IPS-18c (cell line): ENCODE data around the gene SIDT2.
"Not testable (repeated sequence)": the region's sequence is repeated elsewhere in the genome, so short reads cannot be mapped to it uniquely, and the experiment has no call there.

Experiments used
- H3K4me3 ChIP-seq: 2 replicates; pipeline ENCODE4 v1.7.0; 2013; ENCODE audit warnings: low read depth, mild to moderate bottlenecking, low read length, moderate library complexity; ENCODE audit not compliant: insufficient read depth
- H3K9me3 ChIP-seq: one replicate; pipeline ENCODE4 v1.6.1; 2013; ENCODE audit warnings: mild to moderate bottlenecking, low read length, moderate library complexity; ENCODE audit not compliant: control insufficient read depth, insufficient read depth

The SIDT2 gene

GRCh38 chr11:117197516-117198456 is 19.2 kb downstream of the SIDT2 start:
- Histone ChIP-seq H3K4me3 (no peak overlapping the region), H3K9me3 (no peaks in the 10 kb centered on the region)

- Histone ChIP-seq H3K9me3 (no peaks in the 10 kb centered on the region), H3K4me3 (peak overlapping the region; percentile 58)
Observed at GRCh38 chr11:117198613-117199012, 20.1 kb downstream of the SIDT2 start.

GRCh38 chr11:117199053-117199915 is 20.7 kb downstream of the SIDT2 start, which contains the start of gene TAGLN:
TAGLN (plus strand) TSS chr11:117199370; CDS start chr11:117203014, 3,644 bp downstream.
- peak within 1 kb of the TSS; percentile 58 for H3K4me3 ChIP-seq

GRCh38 chr11:117199916-117200812 is 21.6 kb downstream of the SIDT2 start:
- Histone ChIP-seq H3K9me3 (no peaks in the 10 kb centered on the region), H3K4me3 (peak overlapping the region; percentile 58)

More at GRCh38 chr11:117199053-117199915, 20.7 kb downstream of the SIDT2 start, which contains the start of gene TAGLN:
- H3K9me3 ChIP-seq: no peaks in the 10 kb centered on the region

GRCh38 chr11:117200813-117201657 is 22.5 kb downstream of the SIDT2 start:
- Histone ChIP-seq H3K9me3 (no peaks in the 10 kb centered on the region), H3K4me3 (peak overlapping the region; percentile 25; the same call in 1 of the 2 replicates)

GRCh38 chr11:117201658-117202305 is 23.2 kb downstream of the SIDT2 start:
- H3K9me3 ChIP-seq: no peaks in the 10 kb centered on the region
- H3K4me3 ChIP-seq: peak overlapping the region; percentile 25; the same call in 1 of the 2 replicates

- Histone ChIP-seq H3K4me3 (no peak overlapping the region), H3K9me3 (no peaks in the 10 kb centered on the region)
Observed at GRCh38 chr11:117202386-117203068, 24.0 kb downstream of the SIDT2 start.

GRCh38 chr11:117203069-117203407 is 24.5 kb downstream of the SIDT2 start:
- Histone ChIP-seq H3K9me3 (no peaks in the 10 kb centered on the region), H3K4me3 (no peak overlapping the region)

GRCh38 chr11:117204283-117205080 is 25.9 kb downstream of the SIDT2 start:
- no peaks in the 10 kb centered on the region for H3K9me3 ChIP-seq
- H3K4me3 ChIP-seq: no peak overlapping the region

- H3K4me3 ChIP-seq: no peak overlapping the region
- H3K9me3 ChIP-seq: no peaks in the 10 kb centered on the region
Observed at GRCh38 chr11:117205211-117205818, 26.8 kb downstream of the SIDT2 start.

- not testable (repeated sequence) for H3K9me3 ChIP-seq, H3K4me3 ChIP-seq
Observed at GRCh38 chr11:117206111-117206510, 27.6 kb downstream of the SIDT2 start.

GRCh38 chr11:117206859-117207258 is 28.3 kb downstream of the SIDT2 start:
- not testable (repeated sequence) for H3K4me3 ChIP-seq, H3K9me3 ChIP-seq

- H3K9me3 ChIP-seq, H3K4me3 ChIP-seq: not testable (repeated sequence)
Observed at GRCh38 chr11:117207481-117207880, 28.9 kb downstream of the SIDT2 start.

GRCh38 chr11:117208710-117209109 is 30.2 kb downstream of the SIDT2 start:
- not testable (repeated sequence) for H3K4me3 ChIP-seq, H3K9me3 ChIP-seq
